Left renal pelvis (tissue), 4 donors: Measurements from ENCODE around the gene GP1BA. TPM values are rescaled to one million over a fixed set of nuclear protein-coding genes. Genes with fewer than 3 reads are reported as not detected.

ENCODE experiments used
- DNase-seq, 4 donors: peaks; one replicate each; pipeline ENCODE4 v3.0.0-alpha.2; 2013; ENCODE audit warnings: low read depth in 4 of 4, low spot score in 3 of 4
- polyA plus RNA-seq, 4 donors: library from polyadenylated mRNA; unstranded; fragments of 120-200 nt; gene quantifications; one replicate each; pipeline ENCODE4 v1.2.1, GENCODE V29; 2013; ENCODE audit not compliant: insufficient read length in 4 of 4

GP1BA gene
- polyA plus RNA-seq, result 1 to 10 TPM in 3 of 4 donors, under 1 TPM in 1; 0.83 to 3.4 (median 1.8) TPM

DNA sequence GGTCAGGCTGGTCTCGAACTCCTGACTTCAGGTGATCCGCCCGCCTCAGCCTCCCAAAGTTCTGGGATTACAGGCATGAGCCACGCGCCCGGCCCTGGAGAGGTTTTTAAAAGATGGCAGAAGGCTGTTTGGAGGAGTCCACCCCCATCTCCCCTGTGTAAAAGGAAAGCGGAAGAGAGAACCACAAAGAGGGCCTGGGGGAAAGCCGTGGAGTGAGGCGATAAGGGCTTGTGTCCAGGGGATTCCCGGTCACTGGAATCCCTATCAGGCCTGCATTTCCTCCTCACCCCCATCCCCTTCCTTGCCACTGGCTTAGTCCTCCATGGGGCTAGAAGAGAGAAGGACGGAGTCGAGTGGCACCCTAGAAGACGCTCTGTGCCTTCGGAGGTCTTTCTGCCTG is at the start of gene GP1BA:
GP1BA (plus strand) TSS at position 315 of the 400 bp plus-strand sequence. CDS start 328 bp downstream, outside the sequence.
- no peak for DNase-seq

GRCh38 chr17:4884489-4884888 is 47.6 kb upstream of the GP1BA start:
- no peak for DNase-seq

DNA sequence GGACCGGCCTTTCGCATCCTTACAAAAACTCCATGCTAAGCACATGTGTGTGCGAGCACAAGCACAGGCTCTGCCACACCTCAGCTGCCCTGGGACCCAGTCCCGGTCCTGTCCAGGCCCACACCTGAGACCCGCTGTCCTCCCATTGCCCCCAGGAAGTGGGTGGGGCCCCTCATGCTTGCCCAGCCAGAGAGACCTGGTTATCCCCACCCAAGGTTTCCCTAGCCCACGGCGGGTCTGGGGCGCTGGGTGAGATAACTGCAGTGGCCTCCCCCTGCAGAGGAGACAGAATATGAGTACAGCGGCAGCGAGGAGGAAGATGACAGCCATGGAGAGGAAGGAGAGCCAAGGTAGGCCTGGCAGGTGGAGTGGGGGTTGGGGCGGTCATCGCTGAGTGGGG is 45.2 kb upstream of the GP1BA start:
- no peak for DNase-seq

DNA sequence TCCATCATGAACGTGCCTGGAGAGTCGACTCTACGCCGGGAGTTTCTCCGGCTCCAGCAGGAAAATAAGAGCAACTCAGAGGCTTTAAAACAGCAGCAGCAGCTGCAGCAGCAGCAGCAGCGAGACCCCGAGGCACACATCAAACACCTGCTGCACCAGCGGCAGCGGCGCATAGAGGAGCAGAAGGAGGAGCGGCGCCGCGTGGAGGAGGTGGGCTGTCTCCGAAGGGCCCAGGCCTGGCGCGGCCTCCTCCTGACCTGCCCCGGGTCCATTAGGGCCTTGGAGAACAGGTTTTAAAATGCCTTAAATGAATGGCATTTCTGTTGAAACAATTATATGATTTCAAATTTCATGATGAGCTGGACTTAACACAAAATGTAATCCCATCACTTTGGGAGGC is 44.5 kb upstream of the GP1BA start:
- DNase-seq, result no peak

DNA sequence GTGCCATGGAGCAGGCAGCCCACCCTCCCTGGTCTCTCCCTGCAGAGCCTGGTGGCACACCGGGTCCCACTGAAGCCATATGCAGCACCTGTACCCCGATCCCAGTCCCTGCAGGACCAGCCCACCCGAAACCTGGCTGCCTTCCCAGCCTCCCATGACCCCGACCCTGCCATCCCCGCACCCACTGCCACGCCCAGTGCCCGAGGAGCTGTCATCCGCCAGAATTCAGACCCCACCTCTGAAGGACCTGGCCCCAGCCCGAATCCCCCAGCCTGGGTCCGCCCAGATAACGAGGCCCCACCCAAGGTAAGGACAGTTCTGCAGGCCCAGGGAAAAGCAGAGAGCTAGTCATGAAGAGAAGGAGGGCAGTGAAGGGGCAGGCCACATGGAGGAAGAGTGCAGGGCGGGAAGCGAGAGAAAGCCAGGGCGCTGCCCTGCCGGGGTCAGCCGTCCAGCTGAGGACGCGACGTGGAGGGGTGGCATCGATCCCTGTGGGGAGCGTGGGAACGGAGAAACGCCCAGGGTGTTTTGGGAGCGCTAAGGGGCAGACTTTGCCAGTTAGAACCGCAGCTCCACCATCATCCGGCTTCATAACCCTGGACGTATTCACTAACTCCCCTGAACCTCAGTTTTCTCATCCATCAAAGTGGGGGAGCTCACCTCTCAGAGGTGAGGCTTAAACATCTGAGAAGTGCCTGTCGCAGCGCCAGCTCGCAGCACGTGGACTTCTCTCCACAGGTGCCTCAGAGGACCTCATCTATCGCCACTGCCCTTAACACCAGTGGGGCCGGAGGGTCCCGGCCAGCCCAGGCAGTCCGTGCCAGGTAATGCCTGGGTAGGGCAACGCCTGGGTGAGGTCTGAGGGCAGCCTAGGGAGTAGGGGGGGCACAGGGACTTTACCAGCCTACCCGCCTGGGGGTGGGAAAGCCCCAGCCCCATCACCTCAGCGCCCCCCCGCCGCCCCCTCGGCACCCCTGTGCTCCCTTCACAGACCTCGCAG is 40.4 kb upstream of the GP1BA start:
- DNase-seq, result no peak

DNA sequence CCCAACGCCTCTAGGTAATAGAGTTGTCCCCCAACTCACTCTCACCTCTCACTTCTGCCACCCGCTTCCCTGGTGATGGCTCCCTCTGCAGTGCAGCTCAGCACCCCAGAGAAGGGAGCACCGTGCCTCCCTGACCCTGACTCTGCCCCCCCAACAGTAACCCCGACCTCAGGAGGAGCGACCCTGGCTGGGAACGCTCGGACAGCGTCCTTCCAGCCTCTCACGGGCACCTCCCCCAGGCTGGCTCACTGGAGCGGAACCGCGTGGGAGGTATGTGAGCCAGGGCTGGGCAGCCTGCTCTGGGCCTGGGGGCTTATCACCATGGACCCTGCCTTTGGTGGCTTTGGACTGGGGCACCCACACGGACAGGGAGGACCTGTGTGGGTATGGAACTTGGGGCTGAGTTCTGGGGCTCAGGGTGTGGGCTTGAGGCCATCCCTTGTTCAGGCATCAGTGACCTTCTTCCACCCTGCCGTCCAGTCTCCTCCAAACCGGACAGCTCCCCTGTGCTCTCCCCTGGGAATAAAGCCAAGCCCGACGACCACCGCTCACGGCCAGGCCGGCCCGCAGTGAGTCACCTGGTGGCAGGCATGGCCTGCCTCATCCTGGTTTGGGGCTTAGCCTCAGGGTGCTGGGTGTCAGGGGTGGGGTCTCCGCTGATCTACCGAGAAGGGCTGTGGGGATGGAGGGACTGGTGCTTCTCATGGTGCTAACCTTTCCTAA is 39.4 kb upstream of the GP1BA start:
- DNase-seq, result no peak

DNA sequence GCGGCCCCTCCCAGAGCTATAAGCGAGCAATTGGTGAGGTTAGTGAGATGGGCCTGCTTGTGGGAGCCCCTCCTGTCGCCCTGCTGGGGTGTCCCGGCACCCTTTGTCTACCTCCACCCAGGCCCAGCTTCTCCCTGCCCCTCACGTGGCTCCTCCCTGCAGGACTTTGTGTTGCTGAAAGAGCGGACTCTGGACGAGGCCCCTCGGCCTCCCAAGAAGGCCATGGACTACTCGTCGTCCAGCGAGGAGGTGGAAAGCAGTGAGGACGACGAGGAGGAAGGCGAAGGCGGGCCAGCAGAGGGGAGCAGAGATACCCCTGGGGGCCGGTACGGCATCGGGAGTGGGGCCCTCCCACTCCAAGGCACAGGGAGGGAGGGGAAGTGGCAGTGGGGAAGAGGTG is 38.8 kb upstream of the GP1BA start:
- no peak for DNase-seq

DNA sequence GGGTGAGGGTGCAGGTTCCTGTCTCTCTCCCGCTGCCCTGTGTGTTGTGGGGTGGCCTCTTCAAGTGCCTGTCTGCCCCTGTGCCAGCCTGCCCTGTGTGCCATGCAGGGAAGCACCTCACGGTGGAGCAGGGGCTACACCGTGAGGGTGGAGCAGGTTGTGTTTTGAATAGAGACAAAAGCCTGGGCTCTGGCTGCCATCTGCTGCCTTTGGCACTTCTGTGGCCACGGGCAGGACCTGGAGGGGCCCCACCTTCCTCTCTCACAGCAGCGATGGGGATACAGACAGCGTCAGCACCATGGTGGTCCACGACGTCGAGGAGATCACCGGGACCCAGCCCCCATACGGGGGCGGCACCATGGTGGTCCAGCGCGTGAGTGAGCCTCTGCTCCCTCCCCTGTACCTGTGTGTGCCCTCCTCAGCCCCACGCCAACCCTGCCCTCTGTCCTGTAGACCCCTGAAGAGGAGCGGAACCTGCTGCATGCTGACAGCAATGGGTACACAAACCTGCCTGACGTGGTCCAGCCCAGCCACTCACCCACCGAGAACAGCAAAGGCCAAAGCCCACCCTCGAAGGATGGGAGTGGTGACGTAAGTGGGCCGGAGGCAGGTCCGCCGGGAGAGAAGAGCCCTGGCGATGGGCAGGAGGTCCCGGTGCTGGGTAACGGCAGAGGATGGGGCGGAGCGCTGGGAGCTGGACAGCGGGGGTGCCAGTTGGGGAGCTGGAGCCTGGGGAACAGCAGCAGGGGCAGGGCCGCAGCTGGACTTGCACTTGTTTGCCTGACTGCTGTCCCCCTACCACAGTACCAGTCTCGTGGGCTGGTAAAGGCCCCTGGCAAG is 38.1 kb upstream of the GP1BA start:
- no peak for DNase-seq

GRCh38 chr17:4895121-4895520 is 37.0 kb upstream of the GP1BA start:
- DNase-seq, result no peak

DNA sequence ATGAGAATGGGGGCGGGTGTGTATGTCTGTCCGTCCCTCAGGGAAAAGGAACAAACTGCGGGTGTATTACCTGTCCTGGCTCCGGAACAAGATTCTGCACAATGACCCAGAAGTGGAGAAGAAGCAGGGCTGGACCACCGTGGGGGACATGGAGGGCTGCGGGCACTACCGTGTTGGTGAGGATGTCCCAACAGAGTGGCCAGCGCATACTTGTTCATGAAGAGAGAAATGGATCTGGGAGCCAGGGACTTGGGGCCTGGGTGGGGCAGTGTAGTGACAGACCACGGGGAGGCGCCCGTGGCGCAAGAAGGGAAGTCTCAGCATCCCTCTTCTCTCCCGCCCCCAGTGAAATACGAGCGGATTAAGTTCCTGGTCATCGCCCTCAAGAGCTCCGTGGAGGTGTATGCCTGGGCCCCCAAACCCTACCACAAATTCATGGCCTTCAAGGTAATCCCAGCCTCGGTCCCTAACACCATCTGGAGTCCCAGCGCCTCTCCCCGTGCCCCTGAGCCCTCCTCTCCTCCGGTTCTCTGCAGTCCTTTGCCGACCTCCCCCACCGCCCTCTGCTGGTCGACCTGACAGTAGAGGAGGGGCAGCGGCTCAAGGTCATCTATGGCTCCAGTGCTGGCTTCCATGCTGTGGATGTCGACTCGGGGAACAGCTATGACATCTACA is 36.3 kb upstream of the GP1BA start:
- no peak for DNase-seq

- DNase-seq, result no peak
These were observed 35.5 kb upstream of the GP1BA start for GRCh38 chr17:4896332-4897197.

- DNase-seq, result no peak
These were observed 34.8 kb upstream of the GP1BA start for GRCh38 chr17:4897198-4897687.

DNA sequence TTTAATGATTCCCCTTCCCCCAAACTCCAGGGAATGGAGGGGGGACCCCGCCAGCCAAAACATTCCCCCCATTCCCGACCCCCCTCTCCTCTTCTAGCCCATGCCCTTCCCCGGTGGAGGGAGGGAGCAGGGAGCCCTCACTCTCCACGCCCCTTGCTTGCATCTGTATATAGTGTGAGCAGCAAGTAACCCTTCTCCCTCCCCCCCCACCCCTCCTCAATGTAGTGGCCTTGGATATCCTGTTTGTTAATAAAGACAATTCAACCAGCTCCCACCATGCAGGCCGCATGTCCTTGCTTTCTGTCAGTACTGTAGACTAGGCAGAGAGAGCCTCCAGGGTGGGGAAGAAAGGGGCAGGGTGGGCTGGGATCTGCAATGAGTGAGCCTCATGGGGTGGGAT is 34.3 kb upstream of the GP1BA start:
- DNase-seq, result no peak

DNA sequence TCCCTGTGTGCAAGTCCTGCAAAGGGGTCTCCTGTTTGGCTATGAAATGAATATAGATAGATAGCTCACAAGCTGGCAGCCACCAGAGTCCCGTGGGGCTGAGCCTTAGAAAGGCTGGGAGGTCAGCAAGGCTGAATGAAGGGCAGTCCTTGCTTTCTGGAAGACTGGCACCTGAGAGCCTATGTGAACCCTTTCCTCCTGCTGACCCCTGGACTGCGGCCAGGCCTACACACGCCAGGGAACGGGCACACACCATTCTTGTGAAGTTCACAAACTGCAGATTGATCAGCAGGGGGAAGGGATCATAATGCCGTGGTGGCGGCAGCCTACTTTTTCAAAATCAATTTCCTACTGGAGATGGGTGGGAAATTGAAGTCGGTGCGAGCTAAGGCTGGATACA is 33.7 kb upstream of the GP1BA start:
- DNase-seq, result no peak

- DNase-seq, result no peak
These were observed 33.1 kb upstream of the GP1BA start for GRCh38 chr17:4898927-4899326.

GRCh38 chr17:4899341-4900230 is 32.5 kb upstream of the GP1BA start, which contains the start of gene C17orf107:
Gene C17orf107, plus strand, starts transcription at chr17:4899536. Its CDS starts 227 bp downstream, at chr17:4899763.
- DNase-seq, result peak in 2 of 4 donors; percentile 48 to 62

GRCh38 chr17:4900231-4901107 is 31.6 kb upstream of the GP1BA start:
- no peak for DNase-seq
